Vagina (tissue), 2 donors: Measurements from ENCODE around the gene ATP5F1E.

Experiments
- POLR2A ChIP-seq, 2 donors: fragments of 450-650 bp; IDR thresholded peaks; one replicate each; pipeline ENCODE4 v1.6.1; 2017; ENCODE audit warnings: antibody characterized with exemption in 2 of 2, mild to moderate bottlenecking in 2 of 2, moderate library complexity in 2 of 2
- TF ChIP-seq, protein P1 (sequence below), 3 experiments: fragments of 450-650 bp in 2 of 3; fragments of 200-600 bp in 1 of 3; sonication (generic) in 1 of 3; IDR thresholded peaks; one replicate each; pipeline ENCODE4 v1.5.1; 2017 to 2019; ENCODE audit warnings: antibody characterized with exemption in 3 of 3, mild to moderate bottlenecking in 2 of 3, moderate library complexity in 2 of 3

GRCh38 chr20:59062081-59062480 lies 29.9 kb upstream of the ATP5F1E start:
- TF ChIP-seq, protein P1, sequence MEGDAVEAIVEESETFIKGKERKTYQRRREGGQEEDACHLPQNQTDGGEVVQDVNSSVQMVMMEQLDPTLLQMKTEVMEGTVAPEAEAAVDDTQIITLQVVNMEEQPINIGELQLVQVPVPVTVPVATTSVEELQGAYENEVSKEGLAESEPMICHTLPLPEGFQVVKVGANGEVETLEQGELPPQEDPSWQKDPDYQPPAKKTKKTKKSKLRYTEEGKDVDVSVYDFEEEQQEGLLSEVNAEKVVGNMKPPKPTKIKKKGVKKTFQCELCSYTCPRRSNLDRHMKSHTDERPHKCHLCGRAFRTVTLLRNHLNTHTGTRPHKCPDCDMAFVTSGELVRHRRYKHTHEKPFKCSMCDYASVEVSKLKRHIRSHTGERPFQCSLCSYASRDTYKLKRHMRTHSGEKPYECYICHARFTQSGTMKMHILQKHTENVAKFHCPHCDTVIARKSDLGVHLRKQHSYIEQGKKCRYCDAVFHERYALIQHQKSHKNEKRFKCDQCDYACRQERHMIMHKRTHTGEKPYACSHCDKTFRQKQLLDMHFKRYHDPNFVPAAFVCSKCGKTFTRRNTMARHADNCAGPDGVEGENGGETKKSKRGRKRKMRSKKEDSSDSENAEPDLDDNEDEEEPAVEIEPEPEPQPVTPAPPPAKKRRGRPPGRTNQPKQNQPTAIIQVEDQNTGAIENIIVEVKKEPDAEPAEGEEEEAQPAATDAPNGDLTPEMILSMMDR (IDR thresholded peaks at IDR 0.05) = no peak
- TF ChIP-seq POLR2A (IDR thresholded peaks at IDR 0.05) = no peak
